ENCODE measurements around the gene IQSEC2.

DNA sequence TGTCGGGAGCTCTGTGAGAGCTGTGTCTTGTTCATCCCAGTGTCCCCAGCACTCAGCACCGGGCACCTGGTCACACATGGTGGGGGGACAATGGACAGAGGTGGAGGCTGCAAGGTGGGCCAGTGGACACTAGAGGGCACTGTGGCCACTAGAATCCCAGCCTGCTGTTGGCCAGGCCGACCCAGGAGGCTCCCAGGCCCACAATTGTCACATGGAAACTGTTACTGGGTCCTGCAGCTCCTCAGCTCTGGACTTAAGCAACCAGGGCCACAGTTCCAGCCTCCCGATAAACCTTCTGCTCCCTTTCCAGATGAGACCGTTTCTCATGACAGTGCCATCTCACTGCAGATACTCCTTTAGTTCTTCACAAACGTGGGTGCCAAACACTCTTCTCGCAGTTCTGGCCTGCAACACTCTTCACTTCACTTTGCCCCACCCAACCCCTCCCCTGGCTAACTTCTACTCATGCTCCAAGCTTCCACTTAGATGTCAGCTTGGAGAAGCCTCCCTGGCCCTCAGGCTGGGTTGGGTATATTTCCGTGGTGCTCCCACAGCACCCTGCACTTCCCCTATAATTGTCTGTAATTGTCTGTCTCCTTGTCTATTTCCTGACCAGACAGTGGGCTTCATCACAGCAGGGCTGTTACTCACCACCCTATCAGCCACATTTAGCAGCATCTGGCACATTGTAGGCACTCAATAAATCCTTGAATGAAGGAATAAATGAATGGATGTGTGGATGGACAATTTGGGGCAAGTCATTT lies 3.5 kb upstream of the IQSEC2 start:
- TF ChIP-seq, protein P1, sequence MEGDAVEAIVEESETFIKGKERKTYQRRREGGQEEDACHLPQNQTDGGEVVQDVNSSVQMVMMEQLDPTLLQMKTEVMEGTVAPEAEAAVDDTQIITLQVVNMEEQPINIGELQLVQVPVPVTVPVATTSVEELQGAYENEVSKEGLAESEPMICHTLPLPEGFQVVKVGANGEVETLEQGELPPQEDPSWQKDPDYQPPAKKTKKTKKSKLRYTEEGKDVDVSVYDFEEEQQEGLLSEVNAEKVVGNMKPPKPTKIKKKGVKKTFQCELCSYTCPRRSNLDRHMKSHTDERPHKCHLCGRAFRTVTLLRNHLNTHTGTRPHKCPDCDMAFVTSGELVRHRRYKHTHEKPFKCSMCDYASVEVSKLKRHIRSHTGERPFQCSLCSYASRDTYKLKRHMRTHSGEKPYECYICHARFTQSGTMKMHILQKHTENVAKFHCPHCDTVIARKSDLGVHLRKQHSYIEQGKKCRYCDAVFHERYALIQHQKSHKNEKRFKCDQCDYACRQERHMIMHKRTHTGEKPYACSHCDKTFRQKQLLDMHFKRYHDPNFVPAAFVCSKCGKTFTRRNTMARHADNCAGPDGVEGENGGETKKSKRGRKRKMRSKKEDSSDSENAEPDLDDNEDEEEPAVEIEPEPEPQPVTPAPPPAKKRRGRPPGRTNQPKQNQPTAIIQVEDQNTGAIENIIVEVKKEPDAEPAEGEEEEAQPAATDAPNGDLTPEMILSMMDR (IDR thresholded peaks at IDR 0.05; ENCODE audit: low read depth, low read length): peak; percentile 73
- no peak for TF ChIP-seq EZH2phosphoT487 (IDR thresholded peaks at IDR 0.05; ENCODE audit: low read depth)
